NB4 (cell line): ENCODE results near the gene TTBK2.

Experiments used
- DNase-seq: peaks from one replicate; pipeline ENCODE4 v3.0.0; 2010; ENCODE audit warnings: low read depth
- H3K4me3 ChIP-seq: one replicate; pipeline ENCODE4 v1.5.1; 2011; ENCODE audit warnings: mild to moderate bottlenecking, low read depth, low read length, moderate library complexity
- MAX ChIP-seq: IDR thresholded peaks from 2 replicates; pipeline ENCODE4 v1.6.1; 2011; ENCODE audit warnings: low read depth, low read length
- MYC ChIP-seq: IDR thresholded peaks from 2 replicates; pipeline ENCODE4 v1.6.1; 2011; ENCODE audit warnings: low read depth, low read length
- POLR2A ChIP-seq: IDR thresholded peaks from 2 replicates; pipeline ENCODE4 v1.6.1; 2011; ENCODE audit warnings: mild to moderate bottlenecking; ENCODE audit not compliant: insufficient read length; ENCODE audit errors: extremely low read depth
- TF ChIP-seq, protein P1 (sequence below): IDR thresholded peaks from one replicate; pipeline ENCODE4 v1.5.1; 2012; ENCODE audit warnings: low read depth, low read length

The TTBK2 gene

DNA sequence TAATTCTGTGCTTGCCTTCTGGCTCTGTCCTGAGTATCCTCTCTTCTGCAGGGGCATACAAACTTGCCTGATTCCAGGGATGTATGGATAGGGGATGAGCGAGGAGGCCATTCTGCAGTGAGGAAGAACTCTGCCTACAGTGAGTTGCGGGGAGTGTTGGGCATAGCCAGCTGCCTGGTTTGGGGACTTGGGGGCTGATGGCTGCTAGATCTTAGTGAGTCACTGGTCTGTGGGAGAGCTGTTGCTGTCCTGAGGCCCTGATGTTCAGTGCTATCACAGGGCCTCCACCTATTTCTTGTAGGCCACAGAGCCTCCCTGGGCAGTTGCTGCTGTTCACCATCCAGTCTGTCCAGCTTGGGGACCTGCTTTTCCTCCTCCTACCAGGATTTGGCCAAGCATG is 204.0 kb downstream of the TTBK2 start:
- TF ChIP-seq, protein P1, sequence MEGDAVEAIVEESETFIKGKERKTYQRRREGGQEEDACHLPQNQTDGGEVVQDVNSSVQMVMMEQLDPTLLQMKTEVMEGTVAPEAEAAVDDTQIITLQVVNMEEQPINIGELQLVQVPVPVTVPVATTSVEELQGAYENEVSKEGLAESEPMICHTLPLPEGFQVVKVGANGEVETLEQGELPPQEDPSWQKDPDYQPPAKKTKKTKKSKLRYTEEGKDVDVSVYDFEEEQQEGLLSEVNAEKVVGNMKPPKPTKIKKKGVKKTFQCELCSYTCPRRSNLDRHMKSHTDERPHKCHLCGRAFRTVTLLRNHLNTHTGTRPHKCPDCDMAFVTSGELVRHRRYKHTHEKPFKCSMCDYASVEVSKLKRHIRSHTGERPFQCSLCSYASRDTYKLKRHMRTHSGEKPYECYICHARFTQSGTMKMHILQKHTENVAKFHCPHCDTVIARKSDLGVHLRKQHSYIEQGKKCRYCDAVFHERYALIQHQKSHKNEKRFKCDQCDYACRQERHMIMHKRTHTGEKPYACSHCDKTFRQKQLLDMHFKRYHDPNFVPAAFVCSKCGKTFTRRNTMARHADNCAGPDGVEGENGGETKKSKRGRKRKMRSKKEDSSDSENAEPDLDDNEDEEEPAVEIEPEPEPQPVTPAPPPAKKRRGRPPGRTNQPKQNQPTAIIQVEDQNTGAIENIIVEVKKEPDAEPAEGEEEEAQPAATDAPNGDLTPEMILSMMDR = no peak
- TF ChIP-seq MYC (no peak), MAX (no peak)
- DNase-seq = no peak
- H3K4me3 ChIP-seq = no peak overlapping the region

- TF ChIP-seq MYC (no peak), MAX (no peak), POLR2A (no peak)
- TF ChIP-seq, protein P1 = no peak
- DNase-seq = no peak
- no peak overlapping the region for H3K4me3 ChIP-seq
Observed at GRCh38 chr15:42716125-42716524, 204.5 kb downstream of the TTBK2 start.

- TF ChIP-seq, protein P1 = no peak
- TF ChIP-seq MYC (no peak), MAX (no peak), POLR2A (no peak)
Observed at GRCh38 chr15:42712584-42712983, 208.0 kb downstream of the TTBK2 start.

DNA sequence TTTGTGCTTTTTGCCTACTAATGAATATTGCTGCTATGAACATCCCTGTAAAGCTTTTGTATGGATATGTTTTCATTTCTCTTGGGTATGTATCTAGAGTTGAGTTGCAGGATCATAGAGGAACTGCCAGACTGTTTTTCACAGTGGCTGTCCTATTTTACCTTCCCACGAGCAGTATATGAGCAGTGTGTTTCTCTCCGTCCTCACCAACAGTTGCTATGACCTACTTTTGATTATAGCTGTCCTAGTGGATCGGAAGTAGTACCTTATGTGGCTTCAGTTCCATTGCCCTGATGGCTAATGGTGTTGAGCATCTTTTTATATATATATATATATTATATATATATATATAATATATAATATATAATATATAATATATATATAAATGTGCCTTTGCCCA is 208.8 kb downstream of the TTBK2 start:
- TF ChIP-seq MAX (no peak), MYC (no peak), POLR2A (no peak)
- TF ChIP-seq, protein P1 = no peak
- DNase-seq = no peak
- H3K4me3 ChIP-seq = no peak overlapping the region

More at GRCh38 chr15:42712584-42712983, 208.0 kb downstream of the TTBK2 start:
- no peak for DNase-seq
- H3K4me3 ChIP-seq = no peak overlapping the region

GRCh38 chr15:42710662-42711061 is 209.9 kb downstream of the TTBK2 start:
- no peak for DNase-seq
- no peak for TF ChIP-seq MAX
- no peak for TF ChIP-seq MYC
- TF ChIP-seq, protein P1 = no peak
- no peak for TF ChIP-seq POLR2A
- no peak overlapping the region for H3K4me3 ChIP-seq

DNA sequence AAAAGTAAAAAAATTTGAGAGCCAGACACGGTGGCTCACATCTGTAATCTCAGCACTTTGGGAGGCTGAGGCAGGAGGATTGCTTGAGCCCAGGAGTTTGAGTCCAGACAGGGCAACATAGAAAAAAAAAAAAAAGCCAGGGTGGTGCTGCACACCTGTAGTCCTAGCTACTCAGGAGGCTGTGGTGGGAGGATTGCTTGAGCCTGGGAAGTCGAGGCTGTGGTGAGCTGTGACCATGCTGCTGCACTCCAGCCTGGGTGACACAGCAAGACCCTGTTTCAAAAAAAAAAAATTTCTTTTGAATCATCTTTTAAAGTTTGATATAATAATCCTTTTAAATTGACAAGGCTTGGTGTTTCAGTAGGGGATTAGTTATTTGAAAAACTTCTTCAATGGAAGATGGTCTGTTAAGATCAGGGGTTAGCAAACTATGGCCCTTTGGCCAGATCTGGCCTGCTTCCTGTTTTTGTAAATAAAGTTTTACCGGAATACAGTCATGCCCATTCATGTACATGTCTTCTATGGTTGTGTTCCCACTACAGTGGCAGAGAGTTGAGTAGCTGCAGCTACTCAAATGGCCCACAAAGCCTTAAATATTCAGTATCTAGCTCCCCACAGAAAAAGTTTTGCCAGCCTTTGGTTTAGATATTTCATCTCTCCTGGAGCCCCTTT is 212.6 kb downstream of the TTBK2 start:
- TF ChIP-seq MYC (no peak), MAX (no peak), POLR2A (no peak)
- TF ChIP-seq, protein P1 = no peak
- no peak for DNase-seq
- no peak overlapping the region for H3K4me3 ChIP-seq
